Breast epithelium (tissue), 3 donors: ENCODE data around the gene HBA2.

Experiments used
- POLR2A ChIP-seq: fragments of 450-650 bp; IDR thresholded peaks from one replicate; pipeline ENCODE4 v1.6.1; 2016; ENCODE audit warnings: antibody characterized with exemption, mild to moderate bottlenecking, moderate library complexity
- TF ChIP-seq, protein P1 (sequence below), 3 donors: fragments of 450-650 bp; IDR thresholded peaks; one replicate each; pipeline ENCODE4 v1.5.1; 2016 to 2017; ENCODE audit warnings: antibody characterized with exemption in 3 of 3, mild to moderate bottlenecking in 3 of 3, moderate library complexity in 3 of 3

DNA sequence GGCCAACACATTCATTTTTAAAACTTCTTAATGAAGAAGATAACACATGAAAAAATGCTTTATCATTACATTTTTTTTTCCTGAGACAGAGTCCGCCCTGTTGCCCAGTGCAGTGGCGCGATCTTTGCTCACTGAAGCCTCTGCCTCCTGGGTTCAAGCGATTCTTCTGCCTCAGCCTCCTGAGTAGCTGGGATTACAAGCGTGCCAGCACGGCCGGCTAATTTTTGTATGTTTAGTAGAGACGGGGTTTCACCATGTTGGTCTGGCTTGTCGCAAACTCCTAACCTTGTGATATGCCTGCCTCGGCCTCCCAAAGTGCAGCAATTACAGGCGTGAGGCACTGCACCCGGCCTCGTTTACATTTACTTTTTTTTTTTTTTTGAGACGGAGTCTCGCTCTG, 20.8 kb downstream of the HBA2 start:
- TF ChIP-seq, protein P1, sequence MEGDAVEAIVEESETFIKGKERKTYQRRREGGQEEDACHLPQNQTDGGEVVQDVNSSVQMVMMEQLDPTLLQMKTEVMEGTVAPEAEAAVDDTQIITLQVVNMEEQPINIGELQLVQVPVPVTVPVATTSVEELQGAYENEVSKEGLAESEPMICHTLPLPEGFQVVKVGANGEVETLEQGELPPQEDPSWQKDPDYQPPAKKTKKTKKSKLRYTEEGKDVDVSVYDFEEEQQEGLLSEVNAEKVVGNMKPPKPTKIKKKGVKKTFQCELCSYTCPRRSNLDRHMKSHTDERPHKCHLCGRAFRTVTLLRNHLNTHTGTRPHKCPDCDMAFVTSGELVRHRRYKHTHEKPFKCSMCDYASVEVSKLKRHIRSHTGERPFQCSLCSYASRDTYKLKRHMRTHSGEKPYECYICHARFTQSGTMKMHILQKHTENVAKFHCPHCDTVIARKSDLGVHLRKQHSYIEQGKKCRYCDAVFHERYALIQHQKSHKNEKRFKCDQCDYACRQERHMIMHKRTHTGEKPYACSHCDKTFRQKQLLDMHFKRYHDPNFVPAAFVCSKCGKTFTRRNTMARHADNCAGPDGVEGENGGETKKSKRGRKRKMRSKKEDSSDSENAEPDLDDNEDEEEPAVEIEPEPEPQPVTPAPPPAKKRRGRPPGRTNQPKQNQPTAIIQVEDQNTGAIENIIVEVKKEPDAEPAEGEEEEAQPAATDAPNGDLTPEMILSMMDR (IDR thresholded peaks at IDR 0.05) = no peak
- no peak for TF ChIP-seq POLR2A
